ENCODE results near the gene TBC1D24. TPM values are rescaled to one million over a fixed set of nuclear protein-coding genes. Genes with fewer than 3 reads are reported as not detected.
"Not testable (repeated sequence)": the region's sequence is repeated elsewhere in the genome, so short reads cannot be mapped to it uniquely, and the experiment has no call there.

Gene TBC1D24
- polyA plus RNA-seq, 3 donors from 2014 or later = 1.1 to 4.5 (median 2.4) TPM

DNA sequence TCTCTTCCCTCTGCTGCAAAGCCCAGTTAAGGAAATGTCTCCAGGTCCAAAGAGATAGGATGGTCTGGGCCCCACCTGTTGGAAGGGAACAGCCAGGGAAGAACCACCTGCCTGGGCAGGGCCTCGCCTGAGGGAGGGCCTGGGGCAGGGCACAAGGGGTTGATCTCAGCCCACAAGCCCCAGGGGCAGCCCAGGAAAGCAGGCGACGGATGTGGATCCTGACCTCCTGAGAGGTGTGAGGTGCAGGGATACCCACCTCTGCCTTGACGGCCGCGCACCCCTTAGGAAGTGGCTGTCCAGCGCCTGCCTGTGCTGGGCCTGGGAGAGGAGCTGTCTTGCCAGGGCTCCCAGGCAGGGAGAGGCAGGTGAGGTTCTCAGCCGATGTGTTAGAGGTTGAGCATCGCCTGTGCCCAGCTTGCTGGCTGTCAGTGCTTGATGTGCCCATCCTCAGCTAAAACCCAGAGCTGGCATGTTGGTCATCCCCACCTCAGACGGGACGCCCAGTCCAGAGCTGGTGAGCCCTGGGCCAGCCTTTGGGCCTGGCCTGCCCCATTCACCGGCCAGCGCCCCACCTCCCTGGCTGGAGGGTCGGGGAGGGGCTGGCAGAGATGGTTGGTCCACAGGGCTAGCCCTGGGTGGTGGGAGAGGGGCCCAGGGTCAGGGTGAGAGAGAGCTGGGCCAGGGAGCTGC, 55.8 kb downstream of the TBC1D24 start:
- H3K27ac Mint-ChIP-seq = peak overlapping the region; percentile 97 to 99 (median 99)
- DNase-seq = no peak
- peak overlapping the region in 4 of 5 donors; percentile 90 to 98 (median 94) for H3K4me3 Mint-ChIP-seq

DNA sequence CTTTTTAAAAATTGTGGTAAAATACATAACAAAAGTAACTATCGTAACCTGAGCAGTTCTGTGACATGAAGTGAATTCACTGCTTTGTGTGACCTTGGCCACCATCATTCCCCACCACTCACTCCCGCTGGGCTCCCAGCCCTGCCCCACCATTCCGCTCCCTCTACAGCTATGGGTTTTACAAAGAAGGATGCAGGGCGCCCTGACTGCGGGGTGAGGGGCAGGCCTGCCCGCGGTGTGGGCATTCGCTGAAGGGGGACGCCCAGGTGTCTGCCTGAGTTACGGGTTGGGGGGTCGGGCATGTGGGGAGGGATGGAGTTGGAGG, 56.4 kb downstream of the TBC1D24 start, which contains the start of gene CEMP1:
CEMP1 (minus strand) TSS at position 38 of the 325 bp plus-strand sequence. CDS start 335 bp downstream, outside the sequence.
- peaks cover 0 to 3% (median 0%) of the 10 kb centered on the region in 6 donors for H3K9me3 Mint-ChIP-seq
- no peaks in the 10 kb centered on the region for H3K36me3 Mint-ChIP-seq
- DNase-seq = peak in 1 of 3 donors; percentile 28
- peaks cover 19 to 23% of the 10 kb centered on the region in 2 donors for H3K4me1 Mint-ChIP-seq
- peaks cover 31 to 34% (median 33%) of the 10 kb centered on the region in 3 donors for H3K27me3 Mint-ChIP-seq (ENCODE audit: low read depth in 3 of 3)
- H3K27ac Mint-ChIP-seq = peak within 1 kb of the TSS; percentile 97 to 99 (median 99)
- H3K4me3 Mint-ChIP-seq = peak within 1 kb of the TSS; percentile 90 to 98 (median 96)

More for the DNA sequence above, 55.8 kb downstream of the TBC1D24 start:
- peaks cover 19 to 20% of the 10 kb centered on the region in 2 donors for H3K4me1 Mint-ChIP-seq
- H3K9me3 Mint-ChIP-seq = peaks cover 0 to 3% (median 0%) of the 10 kb centered on the region in 6 donors
- no peaks in the 10 kb centered on the region for H3K36me3 Mint-ChIP-seq
- H3K27me3 Mint-ChIP-seq (ENCODE audit: low read depth in 3 of 3) = peaks cover 31 to 33% (median 33%) of the 10 kb centered on the region in 3 donors

DNA sequence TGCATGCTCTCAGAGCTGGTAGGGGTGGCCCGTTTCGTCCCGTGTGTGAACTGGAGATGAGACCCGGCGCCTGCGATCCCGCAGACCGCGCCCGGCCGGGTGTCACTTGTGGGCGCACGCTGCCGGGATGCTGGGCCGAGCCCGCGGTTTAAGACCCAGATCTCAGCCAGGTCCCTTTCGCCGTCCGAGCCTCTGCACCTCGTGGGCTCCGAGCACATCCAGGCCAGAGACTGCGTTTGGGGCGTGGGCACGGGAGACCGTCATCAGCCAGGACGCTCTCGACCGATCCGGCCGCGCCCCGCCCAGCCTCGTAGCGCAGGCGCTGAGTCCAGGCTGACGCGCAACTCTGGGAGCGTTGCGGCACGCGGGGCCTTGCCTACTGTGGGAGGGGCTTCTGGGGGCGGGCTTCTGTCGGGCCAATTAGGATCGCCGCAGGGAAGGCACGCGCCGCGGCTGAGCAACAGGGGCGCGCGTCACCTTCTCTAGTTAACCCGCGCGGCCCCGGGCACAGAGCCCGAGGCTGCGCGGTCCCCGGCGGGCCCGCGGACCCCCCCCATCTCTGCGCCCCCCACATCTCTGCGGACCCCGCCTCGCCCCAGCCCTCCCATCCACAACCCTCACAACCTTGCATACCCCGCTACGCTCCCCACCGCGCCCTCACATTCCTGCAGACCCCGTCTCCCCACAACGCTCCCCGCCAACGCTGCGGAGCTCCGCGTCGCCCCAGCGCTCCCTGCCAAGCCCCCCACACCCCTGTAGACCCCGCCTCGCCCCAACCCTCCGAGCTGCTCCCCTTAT, 57.0 kb downstream of the TBC1D24 start:
- Mint-ChIP-seq H3K9me3 (peaks cover 0 to 3% (median 0%) of the 10 kb centered on the region in 6 donors), H3K4me1 (peaks cover 19 to 26% of the 10 kb centered on the region in 2 donors), H3K36me3 (no peaks in the 10 kb centered on the region), H3K27ac (peak overlapping the region; percentile 97 to 99 (median 99)), H3K27me3 (ENCODE audit: low read depth in 3 of 3) (peaks cover 33 to 35% (median 33%) of the 10 kb centered on the region in 3 donors), H3K4me3 (peak overlapping the region; percentile 90 to 98 (median 96))
- peak; percentile 97 to 98 (median 97) for DNase-seq

DNA sequence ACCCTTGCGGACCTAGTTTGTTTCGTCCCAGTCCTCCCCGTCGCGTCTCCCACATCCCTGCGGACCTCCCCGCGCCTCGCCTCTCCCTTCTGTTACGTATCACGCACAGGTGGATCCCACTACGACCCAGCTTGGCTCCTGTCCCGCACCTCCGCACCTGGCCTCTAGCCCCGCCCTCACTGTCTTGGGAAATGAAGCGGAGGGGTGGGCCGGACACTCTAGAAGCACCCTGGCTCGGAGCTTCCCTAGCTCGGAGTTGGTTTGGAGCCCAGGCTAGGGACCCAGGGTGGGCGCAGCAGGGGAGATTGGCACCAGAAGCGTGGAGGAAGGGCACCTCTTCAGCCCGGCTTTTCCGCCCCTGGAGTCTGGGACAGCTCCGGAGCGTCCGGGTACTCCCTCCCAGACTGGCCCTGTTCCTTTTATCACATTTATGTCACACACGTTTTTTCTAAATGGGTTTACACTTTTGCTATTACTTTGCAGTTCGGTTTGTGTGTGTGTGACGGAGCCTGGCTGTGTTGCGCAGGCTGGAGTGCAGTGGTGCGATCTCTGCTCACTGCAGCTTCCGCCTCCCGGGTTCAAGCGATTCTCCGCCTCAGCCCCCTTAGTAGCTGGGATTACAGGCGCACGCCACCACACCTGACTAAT, 57.7 kb downstream of the TBC1D24 start:
- H3K4me1 Mint-ChIP-seq = peaks cover 26 to 31% of the 10 kb centered on the region in 2 donors
- peaks cover 36% of the 10 kb centered on the region in 3 donors for H3K27me3 Mint-ChIP-seq (ENCODE audit: low read depth in 3 of 3)
- peaks cover 0 to 3% (median 0%) of the 10 kb centered on the region in 6 donors for H3K9me3 Mint-ChIP-seq
- peak overlapping the region; percentile 90 to 98 (median 96) for H3K4me3 Mint-ChIP-seq
- peak; percentile 83 to 87 (median 86) for DNase-seq
- peak overlapping the region; percentile 97 to 99 (median 99) for H3K27ac Mint-ChIP-seq
- no peaks in the 10 kb centered on the region for H3K36me3 Mint-ChIP-seq

DNA sequence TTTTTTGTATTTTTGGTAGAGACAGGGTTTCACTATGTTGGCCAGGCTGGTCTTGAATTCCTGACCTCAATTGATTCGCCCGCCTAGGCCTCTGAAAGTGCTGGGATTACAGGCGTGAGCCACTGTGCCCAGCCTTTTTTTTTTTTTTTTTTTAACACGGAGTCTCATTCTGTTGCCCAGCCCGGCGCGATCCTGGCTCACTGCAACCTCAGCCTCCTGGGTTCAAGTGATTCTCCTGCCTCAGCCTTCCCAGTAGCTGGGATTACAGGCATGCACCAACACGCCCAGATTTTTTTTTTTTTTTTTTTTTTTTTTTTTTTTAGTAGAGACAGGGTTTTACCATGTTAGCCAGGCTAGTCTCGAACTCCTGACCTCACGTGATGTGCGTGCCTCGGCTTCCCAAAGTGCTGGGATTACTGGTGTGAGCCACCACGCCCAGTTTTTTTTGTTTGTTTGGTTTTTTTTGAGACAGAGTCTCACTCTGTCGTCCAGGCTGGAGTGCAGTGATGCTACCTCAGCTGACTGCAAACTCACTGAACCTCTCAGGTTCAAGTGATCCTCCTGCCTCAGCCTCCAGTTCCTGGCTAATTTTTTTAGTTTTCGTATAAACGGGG, 58.3 kb downstream of the TBC1D24 start:
- H3K36me3 Mint-ChIP-seq, DNase-seq, H3K9me3 Mint-ChIP-seq: not testable (repeated sequence)
- Mint-ChIP-seq H3K4me1 (peaks cover 26 to 31% of the 10 kb centered on the region in 2 donors), H3K27ac (peak overlapping the region; percentile 97 to 99 (median 99)), H3K27me3 (ENCODE audit: low read depth in 3 of 3) (peaks cover 36% of the 10 kb centered on the region in 3 donors), H3K4me3 (peak overlapping the region; percentile 90 to 98 (median 96))

DNA sequence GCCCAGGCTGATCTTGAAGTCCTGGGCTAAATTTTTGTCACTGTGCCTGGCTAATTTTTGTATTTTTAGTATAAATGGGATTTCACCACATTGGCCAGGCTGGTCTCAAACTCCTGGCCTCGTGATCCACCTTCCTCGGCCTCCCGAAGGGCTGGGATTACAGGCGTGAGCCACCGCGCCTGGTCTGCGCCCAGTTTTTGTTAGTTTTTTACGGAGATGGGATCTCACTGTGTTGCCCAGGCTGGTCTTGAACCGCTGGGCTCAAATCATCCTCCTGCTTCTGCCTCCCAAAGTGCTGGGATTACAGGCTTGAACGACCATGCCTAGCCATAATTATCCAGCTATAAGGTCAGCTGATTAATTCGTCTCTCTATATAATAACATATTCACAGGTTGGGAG, 59.0 kb downstream of the TBC1D24 start:
- no peak for DNase-seq
- peak overlapping the region; percentile 48 to 80 (median 69) for H3K4me3 Mint-ChIP-seq
- H3K27ac Mint-ChIP-seq = peak overlapping the region; percentile 88 to 99 (median 98)
- no peaks in the 10 kb centered on the region for H3K36me3 Mint-ChIP-seq
- H3K4me1 Mint-ChIP-seq = peaks cover 31 to 36% of the 10 kb centered on the region in 2 donors
- H3K27me3 Mint-ChIP-seq (ENCODE audit: low read depth in 3 of 3) = peaks cover 36 to 38% (median 36%) of the 10 kb centered on the region in 3 donors
- H3K9me3 Mint-ChIP-seq = peaks cover 0 to 3% (median 0%) of the 10 kb centered on the region in 6 donors

DNA sequence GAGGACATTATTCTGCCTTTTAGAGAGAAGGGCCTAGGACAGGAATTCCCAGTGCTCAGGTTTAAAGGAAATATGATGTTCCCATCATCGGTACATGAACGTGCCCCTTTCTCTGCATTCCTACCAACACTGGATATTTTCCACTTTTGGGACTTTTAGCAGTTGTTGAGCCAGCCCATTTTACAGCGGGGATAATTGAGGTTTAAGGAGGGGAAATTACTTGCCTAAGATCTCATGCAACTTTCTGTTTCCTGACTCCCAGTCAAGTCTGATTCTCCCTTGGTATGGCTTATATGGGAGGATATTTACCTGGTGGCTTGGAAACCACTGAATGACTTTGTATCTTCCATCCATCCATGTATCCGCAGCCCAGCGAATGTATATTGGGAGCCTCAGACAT, 59.4 kb downstream of the TBC1D24 start:
- Mint-ChIP-seq H3K4me3 (peak overlapping the region in 4 of 5 donors; percentile 61 to 80 (median 70)), H3K4me1 (peaks cover 35 to 40% of the 10 kb centered on the region in 2 donors), H3K27me3 (ENCODE audit: low read depth in 3 of 3) (peaks cover 35 to 38% (median 36%) of the 10 kb centered on the region in 3 donors), H3K27ac (peak overlapping the region; percentile 62 to 99 (median 98))
- H3K36me3 Mint-ChIP-seq, DNase-seq, H3K9me3 Mint-ChIP-seq: not testable (repeated sequence)

DNA sequence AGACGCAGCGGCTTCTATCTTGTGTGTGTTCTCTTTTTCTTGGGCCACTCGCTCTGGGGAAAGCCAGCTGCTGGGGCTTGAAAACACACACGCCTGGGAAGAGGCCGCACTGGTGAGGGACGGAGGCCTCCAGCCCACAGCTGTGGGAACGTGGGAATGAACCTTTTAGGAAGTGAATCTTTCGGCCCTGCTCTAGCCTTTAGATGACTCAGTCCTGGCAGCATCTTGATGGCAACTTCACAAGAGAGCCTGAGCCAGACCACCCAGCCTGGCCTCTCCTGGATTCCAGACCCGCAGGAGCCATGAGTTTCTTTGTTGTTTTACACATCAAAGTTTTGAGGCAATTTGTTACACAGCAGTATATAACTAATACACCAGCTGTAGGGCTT, 60.7 kb downstream of the TBC1D24 start:
- Mint-ChIP-seq H3K4me1 (peaks cover 48 to 51% of the 10 kb centered on the region in 2 donors), H3K36me3 (no peaks in the 10 kb centered on the region), H3K9me3 (peaks cover 0 to 3% (median 0%) of the 10 kb centered on the region in 6 donors), H3K27me3 (ENCODE audit: low read depth in 3 of 3) (peaks cover 34 to 36% (median 36%) of the 10 kb centered on the region in 3 donors), H3K27ac (peak overlapping the region in 4 of 6 donors; percentile 55 to 66 (median 60)), H3K4me3 (peak overlapping the region in 4 of 5 donors; percentile 35 to 81 (median 40))
- no peak for DNase-seq

DNA sequence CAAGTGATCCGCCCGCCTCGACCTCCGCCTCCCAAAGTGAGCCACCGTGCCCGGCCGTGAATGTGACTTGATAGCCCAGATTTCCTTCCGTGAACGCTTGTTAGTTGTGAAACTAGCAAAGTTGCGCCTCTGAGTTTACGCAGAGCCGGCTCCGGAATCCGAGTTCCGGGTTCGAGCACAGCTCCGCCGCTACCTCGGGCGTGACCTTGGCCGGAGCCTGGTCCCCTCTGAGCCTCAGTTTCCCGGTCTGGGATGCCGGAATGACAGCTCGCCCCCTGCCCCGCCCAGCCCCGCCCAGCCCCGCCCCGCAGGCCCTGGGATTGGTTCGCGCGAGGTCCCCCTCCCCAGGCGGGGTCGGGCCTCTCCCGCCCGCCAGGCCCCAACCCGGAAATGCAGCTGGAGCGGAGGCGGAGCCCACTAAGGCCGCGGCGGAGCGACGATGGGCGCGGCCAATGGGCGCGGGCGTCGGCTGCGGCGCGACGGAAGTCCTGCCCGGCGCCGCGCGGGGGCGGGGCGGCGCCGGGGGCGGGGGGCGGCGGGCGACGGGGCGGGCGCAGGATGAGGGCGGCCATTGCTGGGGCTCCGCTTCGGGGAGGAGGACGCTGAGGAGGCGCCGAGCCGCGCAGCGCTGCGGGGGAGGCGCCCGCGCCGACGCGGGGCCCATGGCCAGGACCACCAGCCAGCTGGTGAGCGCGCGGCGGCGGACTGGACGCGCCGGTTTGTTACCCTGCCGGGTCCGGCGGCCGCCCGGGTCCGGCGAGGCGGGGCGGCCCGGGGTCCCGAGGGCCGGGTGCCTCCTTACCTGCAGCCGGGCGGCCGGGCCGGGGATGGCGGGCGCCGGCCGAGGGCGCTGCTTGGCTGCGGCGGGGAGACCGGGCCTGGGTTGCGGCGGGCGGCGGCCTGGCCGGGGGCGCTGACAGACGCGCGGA, 62.8 kb downstream of the TBC1D24 start, which contains the start of gene PDPK1:
PDPK1 (plus strand) TSS at position 571 of the 929 bp plus-strand sequence; CDS start at position 663, 92 bp downstream.
- peak within 1 kb of the TSS; percentile 81 to 94 (median 91) for H3K4me3 Mint-ChIP-seq
- H3K4me1 Mint-ChIP-seq = peaks cover 52 to 56% of the 10 kb centered on the region in 2 donors
- peaks cover 0 to 3% (median 0%) of the 10 kb centered on the region in 6 donors for H3K9me3 Mint-ChIP-seq
- H3K27me3 Mint-ChIP-seq (ENCODE audit: low read depth in 3 of 3) = peaks cover 20 to 23% (median 20%) of the 10 kb centered on the region in 3 donors
- H3K27ac Mint-ChIP-seq = peak within 1 kb of the TSS; percentile 91 to 97 (median 94)
- peak; percentile 93 to 97 (median 96) for DNase-seq
- no peaks in the 10 kb centered on the region for H3K36me3 Mint-ChIP-seq

DNA sequence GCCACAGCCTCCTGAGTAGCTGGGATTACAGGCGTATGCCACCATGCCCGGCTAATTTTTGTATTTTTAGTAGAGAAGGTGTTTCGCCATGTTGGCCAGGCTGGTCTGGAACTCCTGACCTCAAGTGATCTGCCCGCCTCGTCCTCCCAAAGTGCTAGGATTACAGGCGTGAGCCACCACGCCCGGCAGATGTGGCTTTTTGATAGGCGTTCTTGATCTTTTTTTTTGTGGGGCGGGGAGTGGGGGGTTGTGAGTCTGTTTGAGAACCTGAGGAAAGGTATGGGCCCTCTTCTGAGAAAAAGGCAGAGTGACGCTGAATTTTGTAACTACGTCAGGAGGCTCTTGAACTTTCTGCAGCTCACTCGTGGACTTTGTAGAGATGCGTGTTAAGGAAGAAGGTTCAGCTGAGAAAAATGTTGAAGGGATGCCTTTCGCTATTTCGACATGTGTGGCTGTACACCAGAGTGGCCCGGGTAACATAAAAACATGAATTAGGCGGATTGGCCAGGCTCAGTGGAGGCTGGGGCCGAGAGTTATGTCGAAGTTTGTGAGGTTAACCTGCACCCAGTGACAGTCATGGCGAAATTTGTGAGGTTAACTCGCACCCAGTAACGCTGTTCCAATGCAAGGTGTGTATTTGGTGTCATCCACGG, 64.4 kb downstream of the TBC1D24 start:
- Mint-ChIP-seq H3K4me1 (peaks cover 48 to 50% of the 10 kb centered on the region in 2 donors), H3K4me3 (peak overlapping the region; percentile 75 to 87 (median 83)), H3K27ac (peak overlapping the region in 5 of 6 donors; percentile 23 to 73 (median 72))
- H3K27me3 Mint-ChIP-seq (ENCODE audit: low read depth in 3 of 3); H3K36me3 Mint-ChIP-seq; DNase-seq; H3K9me3 Mint-ChIP-seq: not testable (repeated sequence)

DNA sequence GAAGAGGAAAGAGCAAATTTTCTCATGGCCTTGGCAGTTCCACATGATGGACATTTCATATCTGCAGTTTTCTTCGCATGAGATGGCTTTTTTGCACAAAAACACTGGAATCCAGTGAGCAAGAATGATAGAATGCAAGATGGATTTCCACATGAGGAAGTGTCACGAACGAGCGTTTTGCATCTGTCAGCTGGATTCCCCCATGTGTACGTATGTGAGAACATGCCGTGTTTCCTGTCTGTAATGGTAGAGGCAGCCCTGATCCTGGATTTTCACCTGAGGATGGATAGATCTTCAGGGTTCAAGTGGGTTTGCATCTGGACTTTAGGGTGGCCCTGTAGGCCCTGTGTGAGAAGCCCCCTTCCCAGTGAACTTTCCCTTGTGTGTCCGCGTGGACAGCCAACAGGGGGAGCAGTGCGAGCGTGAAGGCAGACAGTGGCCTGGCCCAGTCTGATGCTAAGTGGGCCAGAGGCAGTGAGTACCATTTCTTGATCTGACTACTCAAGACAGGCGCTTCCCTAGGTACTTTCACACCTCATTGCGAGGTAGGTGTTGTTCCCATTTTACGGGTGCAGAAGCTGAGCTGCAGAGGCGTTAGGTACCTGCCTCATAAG, 65.0 kb downstream of the TBC1D24 start:
- not testable (repeated sequence) for DNase-seq, H3K36me3 Mint-ChIP-seq
- peaks cover 48 to 50% of the 10 kb centered on the region in 2 donors for H3K4me1 Mint-ChIP-seq

More for the DNA sequence above, 65.0 kb downstream of the TBC1D24 start:
- H3K9me3 Mint-ChIP-seq; H3K27me3 Mint-ChIP-seq (ENCODE audit: low read depth in 3 of 3): not testable (repeated sequence)
- Mint-ChIP-seq H3K27ac (peak overlapping the region in 2 of 6 donors; percentile 73), H3K4me3 (peak overlapping the region in 4 of 5 donors; percentile 75 to 87 (median 83))

All from immature natural killer cell (primary cell).